Activated T-helper 9 cell treated with anti-CD3 and anti-CD28 coated beads, Interleukin-2, amount 50 U/mL, for 16 hours (primary cell): Measurements from ENCODE around the gene RANGAP1.
A peak's percentile ranks its signal among the peaks of the same experiment; 100 is the strongest.
"Not testable (repeated sequence)": the region's sequence is repeated elsewhere in the genome, so short reads cannot be mapped to it uniquely, and the experiment has no call there.

ENCODE experiments used
- DNase-seq: peaks from one replicate; pipeline ENCODE4 v3.0.0-alpha.2; 2020; ENCODE audit warnings: low read depth

Gene RANGAP1

DNA sequence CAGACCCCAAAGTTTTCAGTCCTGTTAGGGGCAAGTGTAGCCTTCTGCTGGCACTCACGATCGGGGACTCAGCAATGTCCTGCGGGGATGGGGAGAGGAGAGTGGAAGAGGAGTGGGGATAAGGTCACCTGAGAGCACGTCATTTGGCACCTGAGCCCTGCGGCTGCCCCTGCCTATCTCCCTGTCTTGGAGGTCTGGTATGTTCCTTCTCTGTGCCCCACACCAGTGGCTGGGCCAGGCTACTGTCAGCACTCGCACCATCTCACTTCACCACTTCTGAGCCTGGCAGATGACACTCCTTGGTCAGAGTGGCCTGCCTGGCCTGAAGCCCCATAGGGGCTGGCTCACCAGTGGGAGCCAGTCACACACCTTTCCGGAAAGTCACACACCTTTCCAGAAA, 25.1 kb downstream of the RANGAP1 start:
- no peak for DNase-seq

DNA sequence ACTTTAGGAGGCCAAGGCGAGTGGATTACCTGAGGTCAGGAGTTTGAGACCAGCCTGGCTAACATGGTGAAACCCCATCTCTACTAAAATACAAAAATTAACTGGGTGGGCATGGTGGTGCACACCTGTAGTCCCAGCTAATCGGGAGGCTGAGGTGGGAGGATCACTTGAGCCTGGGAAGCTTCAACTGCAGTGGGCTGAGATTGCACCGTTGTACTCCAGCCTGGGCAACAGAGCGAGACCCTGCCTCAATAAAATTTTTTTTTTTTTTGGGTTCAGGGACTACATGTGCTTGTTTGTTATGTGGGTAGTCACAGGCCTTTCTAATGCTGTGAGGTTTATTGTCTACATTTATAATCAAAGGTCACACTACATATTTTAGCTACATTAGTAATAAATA, 26.2 kb downstream of the RANGAP1 start:
- DNase-seq = not testable (repeated sequence)

DNA sequence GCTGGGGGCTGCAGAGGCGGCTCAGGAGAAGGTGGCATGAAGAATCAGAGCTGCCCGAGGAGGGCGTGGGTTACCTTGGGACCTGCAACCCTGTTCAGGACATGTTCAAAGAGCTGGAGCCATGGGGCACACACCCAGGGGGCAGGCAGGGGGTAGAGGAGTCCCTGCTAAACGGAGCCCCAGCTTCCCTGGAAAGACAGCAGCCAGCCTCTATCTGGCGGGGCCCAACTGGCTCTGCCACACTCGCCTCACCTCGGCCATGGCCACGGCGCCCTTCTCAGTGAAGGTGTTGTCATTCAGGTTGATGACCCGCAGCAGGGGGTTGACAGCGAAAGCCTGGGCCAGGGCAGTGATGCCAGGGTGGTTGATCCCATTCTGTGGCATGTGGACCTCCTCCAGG, 28.3 kb downstream of the RANGAP1 start:
- no peak for DNase-seq

DNA sequence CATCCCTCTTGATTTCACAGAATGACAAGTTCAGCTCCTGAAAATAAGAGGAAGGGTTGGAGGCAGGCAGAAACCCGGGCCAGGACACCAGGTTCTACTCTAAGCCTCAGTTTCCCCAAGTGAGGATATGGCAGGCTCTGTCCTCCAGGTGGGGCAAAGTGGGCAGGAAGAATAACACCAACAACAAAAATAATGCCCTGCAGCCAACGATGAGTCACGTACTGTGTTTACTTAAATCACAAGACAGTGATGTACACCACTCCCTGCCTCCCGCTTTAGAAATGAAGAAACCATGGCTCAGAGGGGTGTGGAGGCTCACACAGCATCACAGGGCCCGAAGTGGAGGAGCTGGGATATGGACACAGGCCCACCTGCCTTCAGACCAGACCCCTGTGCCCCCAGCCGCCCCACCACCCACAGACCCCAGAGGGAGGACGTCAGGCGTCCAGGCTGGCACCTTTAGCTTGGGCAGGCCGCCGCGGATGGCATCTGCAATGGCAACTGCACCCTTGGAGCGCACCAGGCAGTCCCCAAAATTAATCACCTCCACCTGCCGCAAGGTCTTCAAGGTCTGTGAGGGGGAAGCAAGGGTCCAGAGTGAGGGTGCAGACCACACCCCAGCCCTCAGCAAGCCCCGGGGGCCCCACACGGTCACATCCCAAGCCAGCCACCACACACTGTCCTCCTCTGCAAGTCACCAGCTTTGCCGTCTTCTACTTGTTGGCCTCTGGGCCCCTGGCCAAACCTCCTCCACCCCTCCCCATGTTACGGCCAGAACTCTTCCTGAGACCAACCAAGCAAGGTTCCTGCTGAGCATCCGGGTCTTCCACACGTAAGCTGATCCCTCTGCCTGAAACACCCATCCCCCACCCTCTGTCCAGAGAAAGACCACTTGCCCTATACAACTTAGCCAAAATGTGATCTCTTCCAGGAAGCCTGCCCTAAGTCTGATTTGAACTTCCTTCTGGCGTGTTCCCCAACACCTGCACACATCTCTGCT, 29.4 kb downstream of the RANGAP1 start:
- no peak for DNase-seq

DNA sequence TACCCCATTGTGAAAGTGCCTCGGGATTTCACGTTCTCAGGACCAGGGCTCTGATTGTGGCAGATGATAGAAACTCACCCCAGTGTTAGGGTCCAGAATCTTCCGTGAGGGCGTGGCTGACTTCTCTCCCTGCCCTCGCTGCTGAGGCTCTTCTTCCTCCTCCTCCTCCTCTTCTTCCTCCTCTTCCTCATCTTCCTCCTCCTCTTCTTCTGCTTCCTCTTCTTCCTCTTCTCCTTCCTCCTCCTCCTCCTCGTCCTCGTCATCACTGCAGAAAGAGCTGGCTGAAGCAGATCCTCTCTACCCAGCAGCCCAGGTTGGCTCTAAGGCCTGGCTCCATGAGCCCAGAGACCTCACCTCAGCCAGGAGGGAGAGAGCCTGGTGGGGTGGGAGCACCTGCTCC, 31.8 kb downstream of the RANGAP1 start:
- no peak for DNase-seq

DNA sequence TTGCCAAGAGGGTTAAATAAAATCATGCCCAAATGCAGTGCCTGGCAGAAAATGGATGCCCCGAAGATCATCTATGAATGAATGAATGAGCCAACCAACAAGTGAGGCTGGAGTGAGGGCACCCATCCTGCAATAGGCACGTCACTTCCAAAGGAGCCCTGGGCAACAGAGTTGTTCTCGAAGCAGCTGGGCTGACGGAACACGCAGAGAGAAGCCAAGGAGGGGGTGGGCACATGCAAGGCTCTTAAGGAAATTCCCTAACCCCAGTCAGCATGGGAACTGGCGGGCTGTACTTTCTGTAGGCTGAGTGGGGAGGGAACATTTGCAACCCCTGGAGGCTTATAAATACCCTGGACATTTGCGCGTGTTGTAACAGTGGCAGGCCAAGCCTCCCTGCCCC, 33.6 kb downstream of the RANGAP1 start:
- DNase-seq = no peak

DNA sequence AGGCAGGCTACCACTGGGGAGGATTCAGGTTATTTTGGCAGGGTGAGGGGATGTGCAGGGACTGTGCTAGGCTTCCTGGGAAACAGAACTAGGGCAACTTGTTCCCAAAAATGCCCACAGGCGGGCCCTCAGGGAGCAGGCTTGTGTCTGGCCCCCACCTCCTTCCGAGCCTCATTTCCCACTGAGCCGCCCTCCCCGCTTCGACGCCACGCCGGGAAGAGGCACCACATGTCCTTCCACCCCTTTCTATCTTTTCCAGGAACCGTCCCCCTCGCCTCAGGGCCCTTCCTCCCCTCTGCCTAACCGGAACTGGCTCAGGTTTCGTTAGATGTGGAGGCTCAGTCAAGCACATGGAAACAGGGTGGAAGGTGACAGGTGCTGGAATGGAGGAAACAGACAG, 35.9 kb downstream of the RANGAP1 start:
- DNase-seq = no peak

DNA sequence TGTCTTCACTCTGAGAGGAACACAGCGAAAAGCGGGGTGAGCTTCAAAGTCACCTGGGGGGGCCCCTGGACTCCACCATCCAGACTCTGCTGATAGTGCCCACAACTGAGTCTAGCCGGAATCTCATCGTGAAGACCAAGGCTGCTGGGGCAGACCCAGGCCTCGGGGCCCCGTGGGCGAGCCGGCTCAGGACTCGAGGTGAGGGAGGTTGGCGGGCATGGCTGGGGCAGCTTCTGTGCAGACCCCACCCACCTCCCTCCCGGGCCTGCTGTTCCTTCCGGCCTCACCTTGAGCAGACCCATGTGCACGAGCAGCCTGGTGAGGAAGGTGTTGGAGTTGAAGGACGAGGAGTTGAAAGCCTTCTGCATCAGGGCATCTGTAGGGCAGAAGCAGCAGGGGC, 36.5 kb downstream of the RANGAP1 start:
- DNase-seq = no peak

DNA sequence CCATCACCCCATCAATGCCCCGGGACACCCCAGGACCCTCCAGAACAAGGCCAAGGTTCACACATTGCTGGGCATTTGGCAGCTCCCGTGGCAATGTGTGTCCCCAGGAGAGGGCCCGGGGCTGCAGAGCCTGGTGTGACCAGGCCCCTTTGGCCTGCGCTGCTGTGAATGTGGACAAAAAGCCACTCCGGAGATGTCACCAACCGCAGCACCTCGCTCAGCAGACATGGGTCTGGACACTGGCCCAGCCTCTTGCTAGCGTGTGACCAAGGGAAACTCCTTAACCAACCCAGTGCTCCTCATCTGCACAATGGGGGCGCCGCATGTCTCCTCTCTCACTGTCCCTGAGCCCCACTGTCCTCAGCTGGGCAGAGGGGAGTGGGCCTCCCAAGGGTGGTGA, 37.2 kb downstream of the RANGAP1 start:
- no peak for DNase-seq

DNA sequence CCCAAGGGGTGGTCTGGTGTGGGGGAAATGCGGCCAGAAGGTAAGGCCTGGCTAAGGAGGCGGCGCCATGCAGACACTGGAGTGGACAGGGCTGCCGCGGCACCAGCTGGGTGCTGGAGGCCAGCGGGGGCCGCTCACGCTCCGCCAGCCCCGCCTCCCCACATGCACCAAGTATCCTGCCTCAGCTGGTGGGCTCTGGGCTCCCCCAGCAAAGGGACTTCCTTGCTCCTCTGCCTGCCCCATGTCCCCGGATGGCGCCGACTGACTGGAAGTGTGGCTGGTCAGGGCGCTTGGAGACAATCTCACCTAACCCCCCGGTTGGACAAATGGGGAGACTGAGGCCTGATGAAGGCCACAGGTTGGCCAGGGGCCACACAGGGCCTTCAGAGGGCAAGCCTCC, 37.7 kb downstream of the RANGAP1 start:
- no peak for DNase-seq

DNA sequence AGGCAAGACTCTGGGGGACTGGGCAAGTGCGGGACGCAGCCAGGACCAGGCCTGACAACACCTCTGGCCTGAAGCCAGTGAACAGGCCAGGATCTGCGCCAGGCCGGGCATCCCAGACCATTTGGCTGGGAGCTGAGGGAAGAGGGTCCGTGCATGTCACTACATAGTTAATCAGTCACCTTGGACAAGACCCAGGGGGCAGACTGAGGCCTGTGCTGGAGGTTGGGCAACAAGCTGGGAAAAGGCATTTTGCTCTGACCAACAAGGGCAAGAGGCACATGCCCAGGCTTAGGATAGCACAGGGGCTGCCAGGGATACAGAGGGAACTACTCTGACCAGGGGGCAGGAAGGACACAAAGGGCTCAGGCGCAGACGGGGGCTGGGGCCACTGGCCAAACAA, 38.3 kb downstream of the RANGAP1 start:
- DNase-seq = no peak

DNA sequence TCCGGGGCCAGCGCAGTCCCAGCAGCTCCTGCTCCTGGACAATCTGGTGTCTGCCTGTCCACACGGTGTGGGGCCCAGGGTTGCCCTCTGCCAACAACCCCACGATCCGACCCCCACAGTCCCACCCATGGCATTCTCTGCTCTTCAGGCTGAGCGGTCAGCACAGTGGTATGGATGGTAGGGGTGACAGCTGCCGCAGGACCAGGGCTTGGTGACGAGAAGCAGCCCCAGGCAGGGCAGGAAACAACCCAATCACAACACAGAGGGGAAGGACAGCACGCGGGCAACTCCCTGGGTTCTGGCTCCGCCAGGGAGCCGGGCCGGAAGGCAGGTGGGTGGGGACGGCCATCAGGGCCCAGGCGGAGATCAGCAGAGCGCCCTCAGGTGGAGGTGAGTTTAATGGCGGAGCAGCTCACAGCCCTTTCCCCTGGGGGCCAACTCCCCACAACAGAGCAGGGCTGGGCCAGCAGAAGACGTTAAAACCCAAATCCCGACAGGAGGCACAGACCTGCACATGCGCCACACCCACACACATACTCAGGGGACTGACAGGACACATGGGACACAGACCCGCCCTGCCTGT, 40.0 kb downstream of the RANGAP1 start:
- no peak for DNase-seq

DNA sequence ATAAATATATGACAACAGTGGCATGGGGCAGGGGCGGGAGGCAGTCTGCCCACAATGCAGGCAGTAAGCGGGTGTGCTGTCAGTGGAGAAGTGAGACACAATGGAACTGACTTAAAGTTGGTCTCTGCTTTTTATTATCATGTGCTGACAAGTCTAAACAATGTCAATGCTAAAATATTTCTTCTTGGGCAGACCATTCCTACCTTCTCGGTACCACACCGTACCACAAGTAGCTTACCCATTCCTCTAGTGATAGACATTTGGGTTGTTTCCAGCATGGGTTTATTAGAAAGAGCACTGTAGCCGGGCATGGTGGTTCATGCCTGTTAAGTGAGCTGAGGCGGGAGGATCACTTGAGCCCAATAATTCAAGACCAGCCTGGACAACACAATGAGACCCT, 42.6 kb downstream of the RANGAP1 start:
- DNase-seq = no peak

DNA sequence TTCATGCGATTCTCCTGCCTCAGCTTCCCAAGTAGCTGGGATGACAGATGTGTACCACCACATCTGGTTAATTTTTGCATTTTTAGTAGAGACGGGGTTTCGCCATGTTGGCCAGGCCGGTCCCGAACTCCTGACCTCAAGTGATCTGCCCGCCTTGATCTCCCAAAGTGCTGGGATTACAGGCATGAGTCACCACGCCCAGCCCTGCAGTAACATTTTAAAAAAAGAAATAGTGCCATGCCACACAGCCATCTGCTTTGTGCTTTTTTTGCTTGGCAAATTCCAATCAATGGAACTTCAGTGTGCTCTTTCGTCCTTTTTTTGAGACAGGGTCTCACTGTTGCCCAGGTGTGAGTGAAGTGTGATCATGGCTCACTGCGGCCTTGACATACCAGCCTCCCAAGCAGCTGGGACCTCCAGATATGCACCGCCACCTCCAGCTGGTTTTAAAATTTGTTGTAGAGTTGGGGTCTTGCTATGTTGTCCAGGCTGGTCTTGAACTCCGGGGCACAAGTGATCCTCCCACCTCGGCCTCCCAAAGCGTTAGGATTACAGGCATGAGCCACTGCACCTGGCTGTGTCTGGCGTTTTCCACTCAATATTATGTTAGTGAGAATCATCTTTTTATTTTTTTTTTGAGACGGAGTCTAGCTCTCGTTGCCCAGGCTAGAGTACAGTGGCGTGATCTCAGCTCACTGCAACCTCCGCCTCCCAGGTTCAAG, 43.4 kb downstream of the RANGAP1 start:
- DNase-seq = no peak

DNA sequence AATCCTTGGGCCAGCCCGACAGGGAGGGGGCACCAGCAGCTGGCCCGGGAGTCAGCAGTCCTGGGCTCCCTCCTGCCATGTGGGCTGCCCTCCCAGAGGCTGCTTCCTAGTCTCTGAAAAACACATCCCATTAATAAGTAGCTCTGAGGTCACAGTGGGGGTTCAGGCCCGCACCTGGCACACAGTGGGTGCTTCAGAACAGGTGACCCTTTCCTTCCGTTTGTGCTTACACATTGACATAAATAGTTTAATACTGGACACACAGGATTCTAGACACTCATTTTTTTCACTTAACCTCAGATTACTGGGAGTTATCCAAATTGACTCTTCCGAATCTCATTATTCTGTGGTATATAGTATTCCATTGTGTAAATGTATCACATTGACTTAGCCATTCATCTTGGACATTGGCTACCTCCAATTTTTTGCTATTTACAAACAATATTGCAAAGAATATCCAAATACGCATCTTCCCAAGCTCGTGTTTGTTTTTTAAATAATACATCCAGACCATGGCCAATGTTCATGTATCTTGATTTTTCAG, 44.8 kb downstream of the RANGAP1 start:
- DNase-seq = no peak

DNA sequence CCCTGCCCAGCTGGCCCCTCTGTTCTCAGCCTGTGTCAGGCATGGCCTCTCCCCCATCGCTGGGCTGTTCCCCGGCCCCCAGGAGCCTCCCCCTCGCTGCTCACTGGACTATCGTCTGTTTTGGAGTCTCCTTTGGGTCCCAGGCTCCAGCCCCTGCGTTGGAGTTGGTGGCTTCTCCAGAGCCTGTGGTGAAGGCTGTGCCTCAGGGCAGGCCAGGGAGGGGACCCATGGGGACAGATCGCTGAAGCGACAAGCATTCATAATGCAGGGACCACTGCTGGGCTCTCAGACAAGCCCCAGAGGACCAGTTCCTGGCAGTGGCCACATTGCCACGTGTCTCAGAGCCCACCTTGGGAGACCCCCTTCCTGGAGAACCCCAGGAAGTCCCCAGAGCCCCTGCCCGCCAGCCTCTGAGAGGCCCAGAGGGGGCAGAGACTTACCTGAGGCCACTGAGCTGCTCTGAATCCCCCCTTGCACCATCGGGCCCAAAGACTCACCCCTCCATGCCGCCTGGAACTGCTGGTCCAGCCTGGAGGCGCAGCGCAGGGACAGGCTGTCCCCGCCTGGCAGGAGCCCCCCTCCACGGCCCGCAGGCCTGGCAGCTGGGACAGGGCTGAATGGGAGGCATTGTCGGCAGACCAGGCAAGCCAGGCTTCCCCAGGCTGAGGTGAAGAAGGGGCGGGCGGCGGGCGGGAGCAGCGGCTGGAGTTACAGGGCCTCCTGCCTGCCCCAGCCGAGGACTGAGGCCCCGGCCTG, 45.4 kb downstream of the RANGAP1 start, which contains the start of gene CHADL:
CHADL (minus strand) TSS at position 555 of the 756 bp plus-strand sequence; CDS start at position 505, 50 bp downstream.
- DNase-seq = no peak

DNA sequence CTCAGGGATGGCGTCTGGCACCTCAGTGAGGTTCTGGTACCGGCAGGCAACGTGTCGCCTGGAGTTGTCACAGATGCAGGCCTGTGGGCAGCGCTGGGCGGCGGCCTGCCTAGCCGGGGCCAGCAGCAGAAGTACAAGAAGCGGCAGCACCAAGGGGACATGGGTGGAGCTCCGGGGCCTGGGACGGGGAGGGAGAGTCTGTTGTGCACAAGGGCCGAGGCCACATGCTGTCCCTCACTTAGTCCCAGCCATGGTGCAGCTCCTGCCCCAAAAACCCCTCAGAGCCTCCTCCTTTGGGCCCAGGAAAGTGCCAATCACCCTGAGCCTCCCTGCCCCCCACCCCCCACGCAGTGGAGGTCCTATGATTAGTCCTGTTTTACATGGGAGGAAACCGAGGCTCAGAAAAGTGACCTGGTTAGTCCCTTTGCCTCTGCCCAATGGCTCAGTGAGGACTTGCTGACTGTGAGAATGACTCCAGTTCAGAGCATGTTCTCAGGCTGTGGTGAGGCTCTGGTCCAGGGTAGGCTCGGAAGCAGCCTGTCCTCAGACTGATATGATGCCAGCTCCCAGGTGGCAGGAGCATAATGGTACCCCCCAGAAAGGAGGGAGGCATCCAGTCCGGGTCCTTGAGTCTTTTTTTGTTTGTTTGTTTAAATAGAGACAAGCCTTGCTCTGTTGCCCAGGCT, 46.4 kb downstream of the RANGAP1 start:
- DNase-seq = no peak

DNA sequence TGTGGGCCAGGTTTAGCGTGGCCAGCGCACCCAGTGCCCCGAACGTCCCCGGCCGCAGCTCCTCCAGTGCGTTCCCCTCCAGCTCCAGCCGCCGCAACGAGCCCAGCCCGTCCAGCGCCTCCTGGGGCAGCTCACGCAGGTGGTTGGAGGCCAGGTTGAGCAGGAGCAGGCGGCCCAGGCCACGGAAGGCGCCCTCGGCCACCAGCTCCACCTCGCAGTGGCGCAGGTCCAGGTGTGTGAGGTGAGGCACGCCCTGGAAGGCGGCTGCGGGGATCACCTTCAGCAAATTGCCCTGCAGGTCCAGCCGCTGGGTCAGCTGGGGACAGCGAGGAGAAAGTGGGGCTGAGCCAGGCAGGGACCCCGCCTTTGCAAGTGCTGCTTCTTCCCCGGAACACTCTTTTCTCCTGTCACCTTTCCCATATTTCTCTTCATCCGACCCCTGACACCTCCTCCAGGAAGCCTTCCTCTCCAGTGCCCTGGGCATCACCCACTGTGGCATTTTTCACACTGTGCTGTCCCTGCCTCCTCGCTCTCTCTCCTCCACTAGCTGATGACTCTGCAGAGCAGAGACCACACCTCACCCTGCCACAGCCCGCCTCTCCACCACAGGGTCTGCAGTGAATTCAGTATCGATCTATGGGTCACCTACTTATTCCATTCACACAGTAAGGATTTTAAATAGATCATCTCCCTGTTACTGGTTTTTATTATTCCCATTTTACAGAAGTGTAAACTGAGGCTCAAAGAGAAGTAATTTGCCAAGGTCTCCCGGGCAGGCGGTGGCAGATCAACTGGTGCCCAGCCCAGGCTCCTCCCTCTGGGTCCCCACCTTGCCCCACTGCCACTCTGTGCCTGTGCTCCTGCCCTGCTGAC, 47.2 kb downstream of the RANGAP1 start:
- no peak for DNase-seq

DNA sequence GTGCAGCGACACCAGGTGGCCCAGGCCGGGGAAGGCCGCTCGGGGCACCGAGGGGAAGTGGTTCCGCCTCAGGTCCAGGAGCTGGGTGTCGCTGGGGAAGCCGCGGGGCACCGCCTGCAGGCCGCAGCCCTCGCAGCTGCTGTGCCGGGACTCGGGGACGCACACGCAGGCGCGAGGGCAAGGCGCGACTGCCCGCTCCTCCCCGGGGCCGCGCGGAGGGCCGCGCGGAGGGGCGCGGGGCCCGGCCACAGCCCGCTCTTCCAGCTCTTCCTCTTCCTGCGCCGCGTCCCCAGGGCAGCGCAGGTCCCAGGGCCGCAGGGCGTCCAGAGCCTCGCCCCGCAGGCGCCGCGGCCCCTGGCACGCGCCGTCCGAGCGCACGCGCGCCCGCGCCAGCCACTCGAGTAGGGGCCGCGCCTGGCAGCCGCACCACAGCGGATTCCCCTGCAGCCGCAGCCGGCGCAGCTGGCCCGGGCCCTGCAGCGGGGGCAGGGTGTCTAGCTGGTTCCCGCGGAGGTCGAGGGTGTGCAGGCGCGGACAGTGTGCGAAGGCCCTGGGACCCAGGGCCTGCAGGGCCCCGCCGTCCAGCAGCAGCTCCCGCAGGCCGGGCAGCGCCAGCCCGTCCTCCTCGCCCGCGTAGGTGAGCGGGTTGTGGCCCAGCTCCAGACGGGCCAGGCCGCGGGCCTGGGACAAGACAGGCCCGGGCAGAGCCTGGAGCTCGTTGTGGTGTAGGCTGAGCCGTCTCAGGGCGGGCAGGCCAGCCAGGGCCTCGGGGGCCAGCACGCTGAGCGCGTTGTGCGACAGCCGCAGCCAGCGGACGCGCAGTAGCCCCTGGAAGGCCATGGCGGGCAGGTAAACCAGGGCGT, 48.0 kb downstream of the RANGAP1 start:
- DNase-seq = peak; percentile 68
